Measurements from ENCODE around the gene IL10RB.
"Not testable (repeated sequence)": the region's sequence is repeated elsewhere in the genome, so short reads cannot be mapped to it uniquely, and the experiment has no call there.

Gene IL10RB

GRCh38 chr21:33302055-33302454 is 35.9 kb downstream of the IL10RB start:
- DNase-seq (ENCODE audit: low read depth), result no peak

GRCh38 chr21:33302796-33303195 is 36.6 kb downstream of the IL10RB start:
- DNase-seq (ENCODE audit: low read depth), result no peak

GRCh38 chr21:33305344-33305671 is 39.1 kb downstream of the IL10RB start:
- no peak for DNase-seq (ENCODE audit: low read depth)

- DNase-seq (ENCODE audit: low read depth), result no peak
Measured at GRCh38 chr21:33305938-33306337, 39.8 kb downstream of the IL10RB start.

GRCh38 chr21:33308586-33309490 is 42.7 kb downstream of the IL10RB start:
- DNase-seq (ENCODE audit: low read depth), result no peak

GRCh38 chr21:33309778-33310177 is 43.6 kb downstream of the IL10RB start:
- DNase-seq (ENCODE audit: low read depth), result no peak

- DNase-seq (ENCODE audit: low read depth), result no peak
Measured at GRCh38 chr21:33312121-33312520, 46.0 kb downstream of the IL10RB start.

GRCh38 chr21:33313183-33313582 is 47.0 kb downstream of the IL10RB start:
- DNase-seq (ENCODE audit: low read depth), result no peak

GRCh38 chr21:33313611-33314010 is 47.4 kb downstream of the IL10RB start:
- DNase-seq (ENCODE audit: low read depth), result no peak

- DNase-seq (ENCODE audit: low read depth), result no peak
Measured at GRCh38 chr21:33314111-33314510, 47.9 kb downstream of the IL10RB start.

- no peak for DNase-seq (ENCODE audit: low read depth)
Measured at GRCh38 chr21:33315946-33316710, 50.0 kb downstream of the IL10RB start.

GRCh38 chr21:33317145-33317544 is 51.0 kb downstream of the IL10RB start:
- DNase-seq (ENCODE audit: low read depth), result no peak

- DNase-seq (ENCODE audit: low read depth), result no peak
Measured at GRCh38 chr21:33317786-33318486, 51.8 kb downstream of the IL10RB start.

GRCh38 chr21:33321005-33321404 is 54.8 kb downstream of the IL10RB start:
- DNase-seq (ENCODE audit: low read depth), result not testable (repeated sequence)

GRCh38 chr21:33323610-33324009 is 57.4 kb downstream of the IL10RB start:
- DNase-seq (ENCODE audit: low read depth), result not testable (repeated sequence)

- peak; percentile 97 for DNase-seq (ENCODE audit: low read depth)
Measured at GRCh38 chr21:33324291-33325221, 58.4 kb downstream of the IL10RB start, which contains the start of gene IFNAR1. Gene IFNAR1 (plus strand): TSS chr21:33324970. CDS start chr21:33325056, 86 bp downstream.

- peak; percentile 56 for DNase-seq (ENCODE audit: low read depth)
Measured at GRCh38 chr21:33325222-33326067, 59.3 kb downstream of the IL10RB start.

GRCh38 chr21:33327326-33327725 is 61.2 kb downstream of the IL10RB start:
- no peak for DNase-seq (ENCODE audit: low read depth)

- DNase-seq (ENCODE audit: low read depth), result no peak
Measured at GRCh38 chr21:33327792-33328433, 61.7 kb downstream of the IL10RB start.

- no peak for DNase-seq (ENCODE audit: low read depth)
Measured at GRCh38 chr21:33330726-33331125, 64.6 kb downstream of the IL10RB start.
